Erythroblast (primary cell): Measurements from ENCODE around the gene ADAMTS19.
"Not testable (repeated sequence)": the region's sequence is repeated elsewhere in the genome, so short reads cannot be mapped to it uniquely, and the experiment has no call there.

Experiments
- DNase-seq, 2 experiments: peaks; one replicate each; lab custom pipeline; 2025; lab: John Stamatoyannopoulos, UW
- GATA1 ChIP-seq: IDR thresholded peaks from 2 replicates; pipeline ENCODE4 v1.6.1; 2011; ENCODE audit warnings: low read depth, mild to moderate bottlenecking, control low read depth, low read length, moderate library complexity
- POLR2A ChIP-seq: IDR thresholded peaks from 2 replicates; pipeline ENCODE4 v1.6.1; 2011; ENCODE audit warnings: mild to moderate bottlenecking, low read length

The ADAMTS19 gene

DNA sequence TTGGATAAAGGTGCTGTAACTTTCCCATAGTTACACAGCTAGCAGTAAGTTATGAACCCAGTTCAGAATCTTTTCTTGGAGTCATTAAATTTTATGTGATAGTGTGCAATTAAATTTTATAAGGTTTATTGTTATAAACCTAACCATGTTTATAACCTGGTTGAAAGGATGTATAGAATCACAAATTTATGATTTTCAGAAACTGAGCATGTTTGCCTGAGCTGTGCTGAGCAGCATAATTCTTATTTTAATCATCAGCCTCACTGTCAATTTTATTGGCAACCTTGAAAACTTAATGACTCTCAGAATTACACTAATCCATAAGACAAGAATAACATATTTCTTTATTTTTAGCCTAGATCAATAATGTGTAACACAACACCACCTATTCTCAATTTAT is 46.9 kb downstream of the ADAMTS19 start:
- no peak for TF ChIP-seq GATA1
- no peak for TF ChIP-seq POLR2A
- DNase-seq: no peak

DNA sequence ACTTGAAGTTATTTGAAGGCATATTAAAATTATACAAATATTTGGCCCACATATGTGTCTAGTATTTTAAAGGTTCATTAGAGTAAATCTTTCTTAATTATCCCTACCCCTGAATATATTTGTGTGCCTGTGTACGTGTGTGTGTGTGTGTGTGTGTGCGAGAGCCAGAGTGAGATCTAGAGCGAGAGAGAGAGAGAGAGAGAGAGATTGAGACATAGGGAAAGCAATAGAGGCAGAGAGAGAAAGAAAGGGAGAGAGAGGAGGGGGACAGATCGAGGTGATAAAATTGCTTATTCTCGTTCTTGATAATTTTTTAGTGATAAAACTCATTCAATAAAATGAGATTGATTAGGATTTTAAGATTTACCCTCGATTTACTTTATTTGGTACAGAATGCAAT is 47.4 kb downstream of the ADAMTS19 start:
- DNase-seq: no peak
- TF ChIP-seq GATA1 (no peak), POLR2A (no peak)

DNA sequence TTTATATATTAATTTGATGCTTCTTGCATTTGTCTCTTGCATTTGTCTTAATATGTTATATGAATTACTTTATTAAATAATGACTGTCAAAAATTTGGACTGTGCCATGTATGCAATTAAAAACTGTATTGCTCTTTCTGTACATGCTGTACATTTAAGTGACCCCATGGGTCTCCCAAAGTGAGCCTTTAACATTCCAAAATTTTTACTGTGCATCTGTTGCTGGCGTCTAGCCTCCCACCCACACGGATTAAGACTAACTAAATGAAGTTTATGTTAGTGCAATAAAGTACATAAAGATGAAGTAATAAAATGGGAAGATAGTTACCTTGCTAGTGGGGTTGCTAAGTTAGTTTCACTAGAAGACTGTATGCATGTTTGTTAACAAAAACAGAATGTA is 48.5 kb downstream of the ADAMTS19 start:
- no peak for TF ChIP-seq POLR2A
- TF ChIP-seq GATA1: no peak
- no peak for DNase-seq

DNA sequence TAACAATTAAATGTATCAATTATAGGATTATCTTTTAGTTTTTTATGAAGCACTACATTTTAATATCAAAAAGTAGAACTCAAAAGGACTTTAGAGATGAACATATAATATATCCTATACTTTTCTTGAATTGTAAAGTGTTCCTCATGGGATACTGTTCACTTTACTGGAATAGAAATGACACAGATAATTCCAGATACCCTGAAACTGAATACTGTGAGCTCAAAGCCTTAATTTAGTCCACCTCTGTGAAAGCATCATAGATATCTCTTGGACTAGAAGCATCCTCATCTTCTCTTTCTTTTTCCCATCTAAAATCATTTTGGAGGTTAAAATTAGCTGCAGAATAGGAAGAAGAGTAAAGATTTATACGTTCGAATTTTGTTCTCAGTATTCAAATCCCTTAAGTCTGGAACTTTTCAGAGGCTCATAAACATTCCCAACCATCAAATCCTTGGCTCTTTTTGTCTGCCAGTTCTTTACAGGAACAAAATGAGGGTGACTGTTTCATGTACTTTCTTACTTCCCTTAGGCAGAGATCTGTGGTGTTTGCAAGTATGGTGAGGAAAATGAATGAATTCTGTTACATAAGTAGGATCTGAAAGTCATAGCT is 49.4 kb downstream of the ADAMTS19 start:
- DNase-seq: no peak
- TF ChIP-seq GATA1 (no peak), POLR2A (no peak)

DNA sequence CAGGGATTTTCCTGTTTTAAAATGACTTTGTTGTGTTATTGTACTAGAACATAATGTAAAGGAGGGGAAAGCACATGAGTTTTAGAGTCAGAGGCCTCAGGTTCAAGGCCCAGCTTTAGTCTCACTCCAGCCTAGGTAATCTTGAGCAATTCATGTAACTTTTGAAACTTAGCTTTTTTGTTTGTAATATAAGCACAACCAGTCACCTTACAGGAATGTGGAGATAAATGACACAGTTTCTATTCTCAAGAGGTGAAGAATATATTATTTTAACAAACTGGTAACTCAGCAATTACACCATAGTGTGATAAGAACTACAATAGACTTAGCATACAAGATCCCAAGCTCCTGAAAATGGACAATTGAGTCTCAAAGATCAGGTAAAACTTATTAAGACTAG is 51.2 kb downstream of the ADAMTS19 start:
- DNase-seq: no peak
- TF ChIP-seq GATA1: no peak
- no peak for TF ChIP-seq POLR2A

DNA sequence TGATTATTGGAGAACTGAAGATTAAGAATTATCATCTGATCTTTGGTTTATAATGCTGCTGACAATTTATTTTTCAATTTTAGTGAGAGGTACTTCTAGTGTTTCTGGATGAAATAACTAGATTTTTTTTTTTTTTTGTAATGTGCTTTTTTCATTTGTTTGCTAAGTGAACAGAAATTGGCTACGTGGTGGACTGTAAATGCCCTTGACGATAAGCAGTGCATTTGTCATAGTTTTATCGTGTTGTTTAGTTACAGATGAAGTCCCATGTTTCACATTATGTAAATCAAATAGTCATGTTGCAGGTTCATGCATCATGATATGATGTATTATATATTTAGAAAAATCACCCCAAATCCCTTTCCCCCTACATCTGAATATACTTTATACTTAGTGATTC is 81.0 kb downstream of the ADAMTS19 start:
- DNase-seq: no peak
- TF ChIP-seq POLR2A: no peak
- TF ChIP-seq GATA1: no peak

DNA sequence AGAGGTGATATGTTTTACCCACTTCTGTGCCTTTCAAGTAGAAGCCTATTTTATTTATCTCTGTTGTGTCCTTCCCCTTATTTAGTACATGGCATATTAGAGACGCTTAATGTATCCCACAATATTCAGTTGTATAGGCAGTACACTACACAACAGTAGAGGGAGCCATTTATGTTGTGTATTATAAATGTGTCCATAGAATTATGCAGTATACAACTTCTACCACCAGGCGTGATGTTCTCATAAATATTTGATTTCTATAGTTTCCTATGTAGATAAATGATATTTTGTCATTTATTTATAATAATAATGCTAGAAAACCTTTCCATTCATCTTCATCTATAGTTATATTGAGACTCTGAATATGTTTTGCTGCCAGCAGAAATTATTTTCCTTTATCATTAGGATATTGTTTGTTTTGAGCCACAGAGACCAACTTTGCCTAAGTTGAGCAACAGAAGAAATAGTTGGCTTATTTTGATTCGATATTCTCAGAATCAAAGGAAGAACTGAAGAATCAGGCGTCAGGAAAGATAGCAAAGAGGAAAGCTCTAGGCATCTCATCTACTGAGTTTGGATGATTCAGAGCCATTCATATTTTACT is 81.7 kb downstream of the ADAMTS19 start:
- no peak for TF ChIP-seq GATA1
- no peak for TF ChIP-seq POLR2A
- DNase-seq: peak; percentile 4 to 12

DNA sequence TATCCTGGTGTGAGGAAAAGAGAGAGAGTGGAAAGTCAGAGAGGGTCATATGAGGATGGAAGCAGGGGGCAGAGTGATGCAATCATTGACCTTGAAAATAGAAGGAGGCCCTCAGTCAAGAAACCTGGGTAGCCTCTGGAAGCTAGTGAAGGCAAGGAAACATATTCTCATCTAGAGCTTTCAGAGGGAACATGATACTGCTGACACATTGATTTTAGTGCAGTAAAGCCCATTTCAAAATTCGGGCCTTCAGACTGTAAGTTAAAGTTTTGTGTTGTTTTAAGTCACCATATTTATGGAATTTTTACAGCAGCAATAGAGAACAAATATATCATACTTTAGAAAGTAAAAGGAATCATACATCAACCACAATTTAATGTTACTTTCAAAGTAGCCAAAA is 87.0 kb downstream of the ADAMTS19 start:
- no peak for DNase-seq
- TF ChIP-seq GATA1: no peak
- no peak for TF ChIP-seq POLR2A

DNA sequence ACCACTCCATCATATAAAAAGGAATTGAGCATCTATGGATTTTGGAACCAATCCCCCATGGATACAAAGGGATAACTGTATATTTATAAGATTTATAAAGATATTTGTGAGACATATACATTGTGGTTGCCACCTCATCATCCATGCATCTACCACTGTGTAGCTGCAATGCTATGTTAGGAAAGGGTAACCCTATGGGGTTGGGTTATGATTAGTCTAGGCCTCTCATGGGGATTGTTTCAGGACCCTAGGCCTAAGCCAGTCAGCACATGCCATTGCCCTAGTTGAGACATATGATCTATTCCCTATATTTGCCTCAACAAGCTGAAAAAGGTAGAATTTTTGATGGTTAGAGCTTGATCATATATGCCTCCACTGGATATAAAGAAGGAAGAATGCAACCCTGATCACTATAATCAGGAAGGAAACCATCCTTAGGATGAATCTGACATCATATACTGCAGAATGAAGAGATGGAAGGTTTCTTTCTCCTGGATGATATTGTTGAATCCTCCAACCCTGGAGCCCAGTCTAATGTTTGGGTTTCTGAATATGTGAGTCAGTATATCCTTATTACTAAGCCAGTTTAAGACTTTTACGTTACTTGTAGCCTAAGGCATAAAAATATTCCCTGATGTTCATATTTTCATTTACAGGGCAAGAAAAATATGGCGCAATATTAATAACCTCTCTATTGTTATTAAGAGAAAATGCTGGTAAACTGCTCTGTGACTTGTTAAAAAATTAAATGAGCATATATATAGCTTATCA is 94.2 kb downstream of the ADAMTS19 start:
- DNase-seq: no peak
- TF ChIP-seq GATA1 (no peak), POLR2A (no peak)

DNA sequence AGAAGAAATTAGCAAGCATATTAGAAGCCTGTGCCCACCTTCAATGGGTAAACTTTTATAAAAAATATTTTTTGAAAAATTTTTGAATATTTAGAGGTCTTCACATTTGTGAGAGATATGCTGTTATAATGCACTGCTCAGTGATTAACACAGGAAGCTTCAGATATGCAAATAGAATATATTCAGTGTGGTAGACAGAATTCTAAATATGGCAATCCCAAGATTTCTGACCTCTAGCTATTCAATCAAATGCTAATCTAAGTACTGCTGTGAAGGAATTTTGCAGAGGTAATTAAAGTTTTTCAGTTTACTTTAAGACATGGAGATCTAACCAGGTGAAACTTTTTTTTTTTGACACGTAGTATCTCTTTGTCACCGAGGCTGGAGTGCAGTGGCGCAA is 103.5 kb downstream of the ADAMTS19 start:
- no peak for DNase-seq
- TF ChIP-seq POLR2A: no peak
- TF ChIP-seq GATA1: no peak

DNA sequence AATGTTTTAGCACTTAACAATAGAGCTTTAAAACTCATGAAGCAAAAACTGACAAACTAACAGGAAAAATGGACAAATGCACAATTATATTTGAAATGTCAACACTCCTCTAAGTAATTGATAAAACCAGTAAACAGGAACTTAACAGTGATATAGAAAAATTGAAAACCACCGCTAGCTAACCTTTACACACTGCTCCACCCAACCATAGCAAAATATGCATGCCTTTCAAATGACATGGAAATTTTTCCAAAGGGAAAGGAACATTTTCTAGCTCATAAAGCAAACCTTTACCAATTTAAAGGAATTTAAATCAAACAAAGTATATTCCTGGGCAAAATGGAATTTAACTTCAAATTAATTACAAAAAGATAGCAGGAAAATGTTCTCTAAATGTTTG is 109.2 kb downstream of the ADAMTS19 start:
- TF ChIP-seq POLR2A (no peak), GATA1 (no peak)
- no peak for DNase-seq

DNA sequence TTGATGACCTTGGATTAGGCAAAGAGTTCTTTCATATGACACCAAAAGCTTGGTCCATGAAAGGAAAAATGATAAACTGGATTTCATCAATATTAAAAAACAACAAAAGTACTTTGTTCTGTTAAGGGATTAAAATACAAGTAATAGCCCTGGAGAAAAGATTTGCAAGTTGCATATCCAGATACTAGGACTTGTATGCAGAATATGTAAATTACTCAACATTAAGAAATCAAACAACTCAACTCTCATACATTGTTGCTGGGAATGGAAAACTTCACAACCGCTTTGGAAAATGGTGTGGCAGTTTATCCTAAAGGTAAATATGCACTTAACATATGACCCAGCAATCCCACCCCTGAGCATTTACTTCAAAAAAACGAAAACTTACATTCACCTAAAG is 112.0 kb downstream of the ADAMTS19 start:
- TF ChIP-seq POLR2A: no peak
- TF ChIP-seq GATA1: no peak
- DNase-seq: no peak

DNA sequence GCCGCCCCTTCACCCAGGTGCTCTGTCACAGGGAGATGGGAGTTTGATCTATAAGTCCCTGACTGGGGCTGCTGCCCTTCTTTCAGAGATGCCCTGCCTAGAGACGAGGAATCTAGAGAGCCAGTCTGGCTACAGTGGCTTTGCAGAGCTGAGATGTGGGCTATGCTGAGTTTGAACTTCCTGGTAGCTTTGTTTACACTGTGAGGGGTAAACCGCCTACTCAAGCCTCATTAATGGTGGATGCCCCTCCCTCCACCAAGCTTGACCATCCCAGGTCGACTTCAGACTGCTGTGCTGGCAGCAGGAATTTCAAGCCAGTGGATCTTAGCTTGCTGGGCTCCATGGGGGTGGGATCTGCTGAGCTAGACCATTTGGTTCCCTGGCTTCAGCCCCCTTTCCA is 124.4 kb downstream of the ADAMTS19 start:
- not testable (repeated sequence) for DNase-seq

DNA sequence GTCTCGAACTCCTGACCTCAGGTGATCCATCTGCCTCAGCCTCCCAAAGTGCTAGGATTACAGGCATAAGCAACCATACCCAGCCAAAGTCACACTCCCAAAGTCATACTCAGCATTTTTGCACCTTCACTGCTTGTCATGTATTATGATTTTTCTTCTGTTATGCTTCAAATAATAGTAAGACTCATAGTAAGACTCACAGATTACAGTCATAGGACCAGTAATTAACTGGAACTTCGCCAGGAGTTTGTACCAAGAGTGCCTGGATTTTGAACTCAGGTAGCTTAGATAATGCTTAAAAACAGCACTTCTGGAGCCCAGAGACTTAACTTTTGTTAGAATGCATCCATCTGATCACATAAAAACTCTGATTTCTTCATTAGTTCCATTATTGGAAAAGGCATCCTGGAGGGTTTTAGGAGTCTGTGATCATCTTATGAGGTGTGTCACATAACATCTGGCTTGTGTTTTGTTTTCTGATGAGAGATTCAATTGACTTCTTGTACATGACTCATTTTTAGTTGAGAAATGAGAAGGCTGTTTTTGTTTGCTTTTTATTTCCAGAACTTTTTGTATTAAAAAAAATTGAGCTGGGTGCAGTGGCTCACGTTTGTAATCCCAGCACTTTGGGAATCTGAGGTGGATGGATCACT is 131.5 kb downstream of the ADAMTS19 start:
- no peak for TF ChIP-seq GATA1
- no peak for TF ChIP-seq POLR2A
- no peak for DNase-seq

DNA sequence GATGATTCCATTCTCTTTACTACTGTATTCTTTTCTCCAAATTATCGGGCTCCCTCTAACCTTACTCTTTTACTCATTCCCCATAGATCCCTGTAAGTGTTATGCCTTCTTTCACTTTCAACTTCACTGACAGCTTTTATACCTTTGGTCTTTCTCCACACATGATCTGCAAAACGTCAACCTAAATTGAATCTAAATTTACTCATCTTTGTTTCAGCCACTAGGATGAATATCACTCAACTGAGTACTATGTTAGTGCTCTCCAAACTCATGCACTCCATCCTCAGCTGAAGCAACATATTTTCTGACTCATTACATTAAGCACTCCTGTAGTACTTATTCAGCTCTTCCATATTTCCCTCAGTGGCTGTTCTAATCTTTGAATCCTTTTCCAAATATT is 133.4 kb downstream of the ADAMTS19 start:
- DNase-seq: no peak
- TF ChIP-seq POLR2A: no peak
- TF ChIP-seq GATA1: no peak
